Measurements from ENCODE around the gene TGM6.

DNA sequence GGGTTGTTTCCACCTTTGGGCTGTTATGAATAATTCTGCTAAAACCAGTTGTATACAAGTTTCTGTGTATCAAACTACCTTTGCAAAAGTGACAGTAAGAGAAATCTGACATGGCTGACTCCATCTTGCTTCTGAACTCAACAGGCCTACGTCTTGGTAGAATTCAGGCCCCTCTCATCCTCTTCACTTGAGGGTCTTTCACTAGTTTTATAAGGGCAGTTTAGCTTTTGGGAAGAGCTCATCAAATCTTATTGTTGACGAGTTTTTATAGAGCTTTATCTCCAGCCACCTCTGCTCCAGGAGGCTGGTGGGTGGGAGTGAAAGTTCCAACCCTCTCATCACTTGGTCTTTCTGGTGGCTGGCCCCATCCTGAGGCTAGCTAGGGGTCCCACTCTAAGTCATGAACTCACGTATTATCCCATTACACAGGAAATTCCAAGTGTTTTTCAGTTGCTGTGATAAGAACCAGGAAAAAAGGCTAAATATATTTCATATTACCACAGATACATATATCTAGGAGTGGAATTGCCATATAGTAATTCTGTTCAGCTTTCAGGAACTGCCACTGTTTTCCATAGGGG, 78.3 kb downstream of the TGM6 start:
- TF ChIP-seq CTCF (IDR thresholded peaks at IDR 0.05) (no peak), RELA (CRISPR knock-in tag; IDR thresholded peaks at IDR 0.05; ENCODE audit: borderline replicate concordance) (no peak)

Data from WTC11 (cell line).